LNCaP clone FGC (cell line): ENCODE results near the gene RBM27.
A peak's percentile ranks its signal among the peaks of the same experiment; 100 is the strongest.
"Not testable (repeated sequence)": the region's sequence is repeated elsewhere in the genome, so short reads cannot be mapped to it uniquely, and the experiment has no call there.

Experiments
- DNase-seq: peaks from one replicate; pipeline ENCODE4 v3.0.0-alpha.2; 2011; ENCODE audit warnings: low read depth
- H3K4me3 ChIP-seq: 2 replicates; pipeline ENCODE4 v1.5.1; 2011; ENCODE audit warnings: mild to moderate bottlenecking, low read depth, low read length, control low read depth
- TF ChIP-seq, protein P1 (sequence below): IDR thresholded peaks from 2 replicates; pipeline ENCODE4 v1.5.1; 2012; ENCODE audit warnings: mild to moderate bottlenecking; ENCODE audit not compliant: control insufficient read depth, insufficient read depth; ENCODE audit errors: extremely low read depth

RBM27 gene

DNA sequence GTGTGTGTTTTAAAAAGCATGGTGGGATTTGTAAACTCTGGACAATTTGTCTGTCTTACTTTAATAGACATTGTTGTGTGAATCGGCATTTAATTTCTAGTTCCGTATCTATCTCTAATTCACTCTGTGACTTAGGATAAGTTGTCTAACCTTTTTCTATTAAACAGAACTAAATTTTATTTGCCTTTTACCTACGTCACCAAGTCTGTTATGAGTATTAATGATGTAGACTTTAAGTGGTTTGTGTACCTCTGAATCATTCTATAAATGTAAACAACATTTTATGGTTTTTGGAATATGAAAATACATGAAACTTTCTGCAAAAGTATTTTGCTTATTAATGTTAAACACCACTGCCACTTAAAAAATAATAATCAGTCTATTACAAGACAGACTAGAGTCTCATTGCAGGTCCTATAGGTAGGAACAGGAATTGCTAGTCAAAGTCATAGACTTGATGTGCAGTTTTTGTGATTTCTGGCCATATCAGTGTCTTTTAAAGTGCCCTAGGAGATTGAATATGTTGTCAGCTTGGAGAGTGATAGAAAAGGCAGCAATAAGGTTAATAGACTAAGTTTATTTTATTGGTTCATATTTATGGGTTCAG, 5.6 kb downstream of the RBM27 start:
- H3K4me3 ChIP-seq, result peak overlapping the region; percentile 21
- no peak for DNase-seq
- TF ChIP-seq, protein P1, sequence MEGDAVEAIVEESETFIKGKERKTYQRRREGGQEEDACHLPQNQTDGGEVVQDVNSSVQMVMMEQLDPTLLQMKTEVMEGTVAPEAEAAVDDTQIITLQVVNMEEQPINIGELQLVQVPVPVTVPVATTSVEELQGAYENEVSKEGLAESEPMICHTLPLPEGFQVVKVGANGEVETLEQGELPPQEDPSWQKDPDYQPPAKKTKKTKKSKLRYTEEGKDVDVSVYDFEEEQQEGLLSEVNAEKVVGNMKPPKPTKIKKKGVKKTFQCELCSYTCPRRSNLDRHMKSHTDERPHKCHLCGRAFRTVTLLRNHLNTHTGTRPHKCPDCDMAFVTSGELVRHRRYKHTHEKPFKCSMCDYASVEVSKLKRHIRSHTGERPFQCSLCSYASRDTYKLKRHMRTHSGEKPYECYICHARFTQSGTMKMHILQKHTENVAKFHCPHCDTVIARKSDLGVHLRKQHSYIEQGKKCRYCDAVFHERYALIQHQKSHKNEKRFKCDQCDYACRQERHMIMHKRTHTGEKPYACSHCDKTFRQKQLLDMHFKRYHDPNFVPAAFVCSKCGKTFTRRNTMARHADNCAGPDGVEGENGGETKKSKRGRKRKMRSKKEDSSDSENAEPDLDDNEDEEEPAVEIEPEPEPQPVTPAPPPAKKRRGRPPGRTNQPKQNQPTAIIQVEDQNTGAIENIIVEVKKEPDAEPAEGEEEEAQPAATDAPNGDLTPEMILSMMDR, result no peak

GRCh38 chr5:146209714-146210113, 6.3 kb downstream of the RBM27 start:
- DNase-seq, result peak; percentile 64
- peak overlapping the region; percentile 21; the same call in 1 of the 2 replicates for H3K4me3 ChIP-seq
- TF ChIP-seq, protein P1, result no peak

DNA sequence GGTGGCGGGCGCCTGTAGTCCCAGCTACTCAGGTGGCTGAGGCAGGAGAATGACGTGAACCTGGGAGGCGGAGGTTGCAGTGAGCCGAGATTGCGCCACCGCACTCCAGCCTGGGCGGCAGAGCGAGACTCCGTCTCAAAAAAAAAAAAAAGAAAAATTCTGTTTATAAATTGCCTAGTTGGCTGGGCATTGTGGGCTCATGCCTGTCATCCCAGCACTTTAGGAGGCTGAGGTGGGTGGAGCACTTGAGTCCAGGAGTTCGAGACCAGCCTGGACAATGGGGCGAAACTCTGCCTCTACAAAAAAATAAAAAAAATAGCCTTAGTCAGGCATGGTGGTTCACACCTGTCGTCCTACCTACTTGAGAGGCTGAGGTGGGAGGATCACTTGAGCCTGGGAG, 7.4 kb downstream of the RBM27 start:
- DNase-seq, H3K4me3 ChIP-seq: not testable (repeated sequence)

DNA sequence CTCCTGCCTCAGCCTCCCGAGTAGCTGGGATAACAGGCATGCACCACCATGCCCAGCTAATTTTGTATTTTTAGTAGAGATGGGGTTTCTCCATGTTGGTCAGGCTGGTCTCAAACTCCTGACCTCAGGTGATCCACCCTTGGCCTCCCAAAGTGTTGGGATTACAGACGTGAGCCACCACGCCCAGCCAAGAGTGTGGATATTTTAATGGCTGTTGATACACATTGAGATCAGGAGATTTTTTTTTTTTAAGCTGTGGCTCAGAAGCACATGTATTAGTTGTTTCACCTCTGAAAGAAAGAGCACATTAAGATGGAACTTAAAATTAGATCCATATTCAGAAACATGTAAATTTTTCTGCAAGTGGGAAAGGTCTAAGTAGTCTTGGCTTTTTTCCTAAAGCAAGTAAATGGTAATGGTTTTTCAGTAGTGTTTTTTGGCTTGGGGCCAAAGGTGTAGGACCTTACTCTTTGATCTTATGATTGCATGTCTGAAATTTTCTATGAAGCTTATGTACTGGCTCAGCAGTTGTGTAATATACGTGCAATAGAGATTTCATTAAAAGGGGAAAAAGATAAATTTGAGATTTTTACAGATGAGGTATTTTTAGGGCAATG, 9.9 kb downstream of the RBM27 start:
- no peak for DNase-seq
- H3K4me3 ChIP-seq, result no peak overlapping the region
- TF ChIP-seq, protein P1, result no peak

- not testable (repeated sequence) for H3K4me3 ChIP-seq, DNase-seq
Measured at GRCh38 chr5:146214881-146215280, 11.5 kb downstream of the RBM27 start.

DNA sequence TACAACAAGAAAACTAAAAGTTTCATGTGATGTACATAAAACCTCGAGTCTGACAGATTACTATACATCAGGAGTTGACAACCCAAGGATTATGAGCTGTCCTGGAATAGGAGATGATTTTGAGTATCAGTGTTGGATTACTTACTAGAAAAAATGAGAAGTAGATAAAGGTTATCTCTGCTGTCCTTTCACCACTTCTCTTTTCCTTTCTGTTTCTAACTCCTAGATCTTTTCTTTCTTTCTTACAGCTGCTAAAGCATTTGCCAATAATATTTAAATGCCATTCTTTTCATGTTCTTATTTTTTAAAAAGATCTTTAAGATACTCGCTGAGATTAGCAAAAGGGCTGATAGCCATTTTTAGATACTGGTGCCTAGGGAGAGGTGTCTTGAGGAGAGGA, 14.8 kb downstream of the RBM27 start:
- TF ChIP-seq, protein P1, result no peak
- no peak for DNase-seq
- no peak overlapping the region for H3K4me3 ChIP-seq

DNA sequence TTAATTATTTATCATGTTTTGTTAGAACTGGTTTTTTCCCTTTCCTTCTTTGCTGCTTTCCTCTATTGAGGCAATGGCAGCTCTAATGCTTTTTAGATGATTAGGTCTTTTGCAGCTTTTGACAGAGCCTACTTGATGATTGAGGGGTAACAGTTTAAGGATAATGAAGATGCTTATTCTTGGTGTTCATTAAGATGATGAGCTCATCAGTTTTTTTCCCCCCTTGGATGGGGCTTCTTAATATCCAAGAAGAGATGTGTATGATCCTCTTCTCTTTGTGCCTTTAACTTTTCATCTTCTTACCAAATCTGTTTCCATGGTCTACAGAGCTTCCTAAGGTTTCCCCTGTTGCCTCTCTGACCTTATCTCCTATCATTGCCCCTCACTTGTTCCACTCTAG, 15.8 kb downstream of the RBM27 start:
- H3K4me3 ChIP-seq, result no peak overlapping the region
- TF ChIP-seq, protein P1, result no peak

GRCh38 chr5:146221234-146221633, 17.8 kb downstream of the RBM27 start:
- DNase-seq, result no peak
- TF ChIP-seq, protein P1, result no peak
- H3K4me3 ChIP-seq, result no peak overlapping the region

More for the DNA sequence above, 15.8 kb downstream of the RBM27 start:
- no peak for DNase-seq
